Urothelium cell line (cell line): ENCODE data around the gene USP50.
"Not testable (repeated sequence)": the region's sequence is repeated elsewhere in the genome, so short reads cannot be mapped to it uniquely, and the experiment has no call there.

Source experiments
- DNase-seq: peaks from one replicate; pipeline ENCODE4 v3.0.0; 2011; ENCODE audit warnings: low spot score, mixed read lengths
- FAIRE-seq: peaks from 2 replicates; lab custom pipeline; 2011; peaks lifted over from hg19 to GRCh38; lab: Jason Lieb, UNC

Gene USP50

DNA sequence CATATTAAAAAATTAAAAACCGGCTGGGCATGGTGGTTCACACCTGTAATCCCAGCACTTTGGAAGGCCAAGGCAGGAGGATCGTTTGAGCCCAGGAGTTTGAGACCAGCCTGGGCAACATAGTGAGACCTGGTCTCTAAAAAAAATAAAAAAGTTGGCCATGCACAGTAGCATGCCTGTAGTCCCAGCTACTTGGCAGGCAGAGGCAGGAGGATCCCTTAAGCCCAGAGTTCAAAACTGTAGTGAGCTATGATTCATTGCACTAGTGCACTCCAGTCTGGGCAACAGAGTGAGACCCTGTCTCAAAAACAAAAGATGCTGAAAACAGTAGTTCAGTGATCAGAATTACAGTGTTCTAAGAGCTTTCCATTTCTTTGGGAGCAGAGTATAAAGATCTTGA, 40.8 kb downstream of the USP50 start:
- DNase-seq, FAIRE-seq: not testable (repeated sequence)

DNA sequence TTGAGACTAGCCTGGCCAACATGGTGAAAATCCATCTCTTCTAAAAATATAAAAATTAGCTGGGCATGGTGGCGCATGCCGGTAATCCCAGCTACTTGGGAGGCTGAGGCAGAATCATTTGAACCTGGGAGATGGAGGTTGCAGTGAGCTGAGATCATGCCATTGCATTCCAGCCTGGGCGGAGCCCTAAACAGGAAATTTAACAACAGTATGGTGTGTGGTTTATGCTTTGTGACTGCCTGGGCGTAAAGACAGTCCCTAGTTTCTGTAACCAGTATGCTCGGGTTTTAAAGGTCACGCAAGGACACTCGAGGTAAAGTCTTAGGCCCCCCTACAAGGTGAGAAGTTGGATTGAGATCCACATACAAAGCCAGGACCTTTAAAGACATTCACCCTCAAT, 43.3 kb downstream of the USP50 start:
- DNase-seq: no peak
- no peak for FAIRE-seq

DNA sequence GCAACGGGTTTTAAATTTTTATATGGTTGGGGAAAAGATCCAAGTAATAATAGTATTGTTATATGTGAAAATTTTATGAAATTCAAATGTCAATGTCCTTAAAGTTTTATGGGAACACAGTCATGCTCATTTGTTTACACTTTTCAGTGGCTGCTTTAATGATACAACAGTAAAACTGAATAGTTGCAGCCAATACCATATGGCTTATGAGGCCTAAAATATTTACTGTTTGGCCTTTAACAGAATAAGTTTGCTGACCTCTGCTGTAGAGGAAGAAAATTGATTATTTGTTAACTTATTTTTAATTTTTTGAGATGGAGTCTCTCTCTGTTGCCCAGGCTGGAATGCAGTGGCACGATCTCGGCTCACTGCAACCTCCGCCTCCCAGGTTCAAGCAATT, 44.7 kb downstream of the USP50 start:
- FAIRE-seq (no peak), DNase-seq (no peak)

DNA sequence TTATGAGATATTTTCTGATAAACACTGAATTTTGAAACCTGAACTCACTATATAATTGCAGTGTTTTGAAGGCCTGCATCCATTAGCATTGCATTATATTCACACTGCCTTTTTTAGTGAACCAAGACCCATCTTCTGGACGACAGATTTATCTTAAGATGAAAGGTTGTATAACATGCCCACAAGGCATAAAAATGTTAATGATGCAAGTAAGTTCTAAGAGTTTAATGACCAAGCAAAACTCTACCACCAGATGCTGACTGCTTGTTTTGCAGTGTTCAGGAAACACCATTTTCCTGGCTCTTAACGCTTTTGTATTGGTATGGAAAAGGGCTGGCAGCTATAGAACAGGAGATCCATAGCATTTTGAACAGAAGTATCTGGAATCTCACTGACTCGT, 46.1 kb downstream of the USP50 start:
- DNase-seq: no peak
- FAIRE-seq: no peak

DNA sequence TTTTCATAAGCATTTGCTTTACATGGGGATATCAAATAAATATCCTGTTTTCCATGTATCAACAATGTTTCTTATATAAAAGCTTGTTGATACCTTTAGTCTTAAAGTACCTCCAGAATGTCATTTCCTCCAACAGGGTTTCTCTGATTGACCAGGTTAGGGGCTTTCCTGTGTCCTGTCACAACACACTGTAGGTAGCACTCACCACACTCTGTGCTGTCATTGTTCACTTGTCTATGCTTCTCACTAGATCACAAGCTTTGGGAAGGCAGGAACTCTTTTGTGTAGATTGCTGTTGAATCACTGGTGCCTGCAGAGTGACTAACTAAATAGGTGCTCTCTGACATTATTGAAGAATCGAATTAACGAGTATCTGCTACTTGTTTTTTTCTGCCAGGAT, 49.8 kb downstream of the USP50 start:
- DNase-seq (no peak), FAIRE-seq (no peak)

DNA sequence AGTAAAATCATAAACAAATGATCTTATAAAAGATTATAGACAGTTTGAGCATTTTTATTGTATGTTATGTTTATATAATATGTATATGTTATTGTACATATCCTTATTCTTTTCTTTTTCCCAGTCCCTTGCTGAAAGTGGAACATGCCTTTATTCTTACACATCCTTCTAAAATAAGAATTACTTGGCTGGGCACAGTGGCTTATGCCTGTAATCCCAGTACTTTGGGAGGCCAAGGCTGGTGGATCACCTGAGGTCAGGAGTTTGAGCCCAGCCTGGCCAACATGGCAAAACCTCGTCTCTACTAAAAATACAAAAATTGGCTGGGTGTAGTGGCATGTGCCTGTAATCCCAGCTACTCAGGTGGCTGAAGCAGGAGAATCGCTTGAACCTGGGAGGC, 51.9 kb downstream of the USP50 start:
- DNase-seq, FAIRE-seq: not testable (repeated sequence)

DNA sequence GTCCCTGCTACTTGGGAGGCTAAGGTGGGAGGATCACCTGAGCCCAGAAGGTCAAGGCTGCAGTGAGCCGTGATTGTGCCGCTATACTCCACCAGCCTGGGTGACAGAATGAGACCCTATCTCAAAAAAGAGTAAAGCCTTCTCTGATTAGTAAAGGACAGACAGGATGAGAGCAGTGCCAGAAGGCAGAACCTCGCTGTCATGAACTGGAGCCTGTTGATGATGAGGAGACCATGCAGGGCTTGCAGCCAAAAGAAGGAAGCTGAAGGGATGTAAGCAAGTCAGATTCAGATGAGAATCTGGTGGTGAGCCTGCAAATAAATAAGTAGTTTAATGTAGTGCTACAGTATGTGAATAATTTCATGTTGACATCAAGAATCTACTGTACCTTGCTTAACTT, 52.8 kb downstream of the USP50 start:
- FAIRE-seq (no peak), DNase-seq (no peak)

DNA sequence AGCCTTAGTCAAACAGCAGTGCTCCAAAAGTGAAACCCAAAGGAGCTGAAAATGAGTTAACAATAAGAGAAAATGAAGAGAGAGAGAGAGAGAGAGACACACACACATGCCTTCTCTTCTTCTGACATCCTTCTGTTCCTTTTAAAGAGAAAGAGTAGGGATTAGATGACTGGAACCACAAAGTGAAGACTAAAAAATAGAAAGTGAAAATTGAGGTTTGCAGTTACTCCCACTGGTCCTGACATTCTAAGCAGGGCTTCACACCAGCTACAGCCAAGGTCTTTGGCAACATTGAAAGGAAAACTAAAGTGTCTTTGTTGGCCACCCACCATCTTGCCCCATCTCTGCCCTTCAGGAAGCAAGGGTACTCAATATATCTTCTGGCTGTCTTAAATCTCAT, 59.2 kb downstream of the USP50 start:
- DNase-seq (no peak), FAIRE-seq (no peak)

DNA sequence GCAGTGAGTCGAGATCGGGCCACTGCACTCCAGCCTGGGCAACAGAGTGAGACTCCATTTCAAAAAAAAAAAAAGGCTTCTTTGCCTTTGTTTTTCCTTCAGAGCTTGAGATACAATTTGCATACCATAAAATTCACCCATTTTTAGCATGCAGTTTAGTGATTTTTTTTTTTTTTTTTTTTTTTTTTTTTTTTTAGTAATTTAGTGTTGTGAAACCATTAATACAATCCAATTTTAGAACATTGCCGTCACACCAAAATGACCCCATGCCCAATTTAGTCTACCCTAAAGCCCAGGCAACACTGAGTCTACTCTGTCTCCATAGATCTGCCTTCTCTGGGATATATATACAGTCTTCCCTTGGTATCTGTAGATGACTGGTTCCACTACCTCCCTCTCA, 61.1 kb downstream of the USP50 start:
- no peak for DNase-seq
- no peak for FAIRE-seq

DNA sequence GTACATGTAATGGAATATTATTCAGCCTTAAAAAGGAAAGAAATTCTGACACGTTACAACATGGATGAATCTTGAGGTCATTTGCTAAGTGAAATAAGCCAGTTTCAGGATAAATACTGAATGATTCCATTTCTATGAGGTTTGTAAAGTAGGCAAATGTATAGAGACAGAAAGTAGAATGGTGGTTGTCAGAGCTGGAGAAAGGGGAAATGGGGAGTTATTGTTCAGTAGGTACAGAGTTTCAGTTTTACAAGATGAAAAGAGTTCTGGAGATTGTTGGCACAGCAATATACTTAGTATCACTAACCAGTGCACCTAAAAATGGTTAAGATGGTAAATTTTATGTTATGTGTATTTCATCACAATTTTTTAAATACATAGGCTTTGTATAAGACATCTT, 61.7 kb downstream of the USP50 start:
- no peak for FAIRE-seq
- no peak for DNase-seq

DNA sequence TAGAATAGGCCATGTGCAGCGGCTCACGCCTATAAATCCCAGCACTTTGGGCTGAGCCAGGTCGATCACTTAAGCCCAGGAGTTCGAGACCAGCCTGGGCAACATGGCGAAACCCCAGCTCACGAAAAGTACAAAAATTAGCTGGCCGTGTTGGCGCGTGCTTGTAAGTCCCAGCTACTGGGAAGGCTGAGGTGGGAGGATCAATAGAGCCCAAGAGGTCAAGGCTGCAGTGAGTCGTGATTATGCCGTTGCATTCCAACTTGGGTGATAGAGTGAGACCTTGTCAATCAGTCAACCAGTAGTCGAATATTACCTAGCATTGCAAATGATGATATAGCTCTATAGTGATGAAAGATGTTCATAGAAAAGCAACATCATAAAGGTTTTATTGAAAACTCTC, 70.3 kb downstream of the USP50 start:
- FAIRE-seq: no peak
- no peak for DNase-seq

DNA sequence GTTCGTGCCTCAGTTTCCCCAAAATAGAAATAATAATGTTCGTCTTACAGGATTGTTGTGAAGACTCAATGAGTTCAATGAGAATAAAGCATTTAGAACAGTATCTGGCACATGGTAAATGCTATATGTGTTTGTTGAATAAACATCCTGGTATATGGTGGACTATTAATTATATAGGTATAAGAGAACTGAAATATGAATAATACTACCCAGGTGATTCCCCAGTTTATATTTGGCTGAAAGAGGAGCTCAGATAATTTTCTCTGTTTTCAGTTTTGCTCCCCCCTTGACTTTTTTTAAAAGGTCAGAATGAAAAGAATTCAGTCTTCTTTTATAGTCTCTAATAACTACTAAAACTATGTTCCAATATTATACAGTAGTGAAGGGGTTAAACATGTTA, 75.4 kb downstream of the USP50 start:
- no peak for DNase-seq
- FAIRE-seq: no peak

DNA sequence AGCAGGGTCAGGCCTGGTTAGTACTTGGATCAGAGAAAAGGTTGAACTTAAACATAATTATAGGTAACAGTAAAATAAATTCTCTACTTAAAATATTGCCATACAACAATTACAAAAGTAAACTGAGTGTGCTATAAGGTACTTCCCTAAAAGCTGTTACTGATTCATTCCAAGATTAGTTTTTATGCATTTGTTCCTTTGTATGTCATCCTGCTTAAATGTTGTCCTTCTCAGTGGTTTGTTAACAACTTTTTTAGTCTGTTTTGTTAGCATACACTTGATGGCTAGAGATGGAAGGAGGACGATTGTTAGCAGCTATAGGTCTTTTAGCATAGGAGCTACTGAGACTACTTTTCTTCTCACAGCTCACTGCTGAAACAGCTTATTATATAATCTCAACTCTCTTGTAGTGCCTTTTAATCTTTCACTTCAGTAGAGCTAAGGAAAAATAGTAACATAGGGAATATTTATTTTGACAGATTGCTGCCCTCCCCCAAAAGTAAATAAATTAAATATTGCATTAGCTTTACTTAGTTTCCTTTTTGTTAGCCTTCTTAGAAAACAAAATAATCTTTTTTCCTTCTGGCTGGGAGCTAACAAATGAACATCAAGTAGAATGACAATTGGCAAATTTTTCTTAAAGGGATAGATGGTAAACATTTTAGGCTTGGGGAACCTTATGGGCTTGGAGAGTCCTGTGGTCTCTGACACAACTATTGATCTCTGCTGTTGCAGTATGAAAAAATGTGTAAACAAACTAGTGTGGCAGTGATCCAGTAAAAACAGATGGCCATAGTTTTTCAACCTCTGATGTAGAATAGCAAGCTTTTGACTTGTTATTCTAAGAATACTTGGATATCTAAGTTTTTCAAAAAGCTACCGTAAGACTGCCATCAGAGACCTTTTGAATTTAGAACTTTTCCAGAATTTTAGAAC, 82.8 kb downstream of the USP50 start:
- no peak for DNase-seq
- no peak for FAIRE-seq

DNA sequence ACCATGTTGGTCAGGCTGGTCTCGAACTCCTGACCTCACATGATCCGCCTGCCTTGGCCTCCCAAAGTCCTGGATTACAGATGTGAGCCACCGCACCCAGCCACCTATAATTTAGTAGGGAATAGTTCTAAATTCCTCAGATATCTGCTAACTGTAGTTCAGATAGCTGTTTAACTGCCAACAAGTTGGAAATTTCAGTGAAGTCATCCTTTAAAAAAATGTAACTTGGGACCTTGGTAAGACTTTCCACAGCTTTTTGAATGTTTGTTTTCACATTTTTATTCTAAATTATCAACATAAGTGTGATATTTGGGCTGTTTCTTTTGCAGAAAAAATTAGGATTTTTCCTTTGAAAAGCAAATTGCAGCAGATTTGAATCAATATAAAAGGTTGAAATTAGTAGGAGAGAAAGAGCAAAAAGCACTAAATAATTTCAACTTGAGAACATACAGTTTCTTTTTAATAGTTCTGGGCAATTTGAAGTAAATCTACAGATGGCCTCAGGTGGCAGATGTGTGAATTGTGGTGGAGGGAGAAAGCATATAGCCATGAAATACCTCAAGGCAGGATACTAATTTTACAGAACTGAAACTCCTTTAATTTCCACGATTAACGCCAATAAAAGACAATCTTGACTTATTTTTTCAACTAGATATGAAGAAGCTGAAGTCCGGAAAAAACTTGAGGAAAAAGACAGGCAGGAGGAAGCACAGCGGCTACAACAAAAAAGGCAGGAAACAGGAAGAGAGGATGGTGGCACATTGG, 87.9 kb downstream of the USP50 start:
- FAIRE-seq (no peak), DNase-seq (no peak)

DNA sequence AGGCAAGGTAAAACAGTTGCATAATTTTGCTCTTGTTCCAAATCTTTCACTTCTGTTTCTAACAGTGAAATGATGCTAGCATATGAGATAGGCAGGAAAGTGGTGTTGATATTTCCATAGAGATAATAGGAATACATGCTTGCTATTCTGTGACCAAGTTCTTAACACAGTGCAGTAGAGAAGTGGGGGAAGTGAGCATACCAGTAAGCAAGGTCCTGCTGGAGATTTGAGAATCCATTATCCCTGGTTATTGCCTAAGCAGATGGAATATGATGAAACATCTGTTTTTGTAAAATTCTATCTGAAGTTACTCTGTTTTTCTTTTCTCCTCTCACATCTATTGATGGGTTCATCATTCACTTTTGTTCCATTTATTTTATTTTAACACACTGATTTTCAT, 93.5 kb downstream of the USP50 start:
- no peak for DNase-seq

More for the DNA sequence above, 93.5 kb downstream of the USP50 start:
- no peak for FAIRE-seq
